Right lobe of liver (tissue), 4 donors: ENCODE results near the gene METTL1.

Experiments
- CTCF ChIP-seq, 4 donors: fragments of 200-600 bp in 3 of 4; fragments of 450-650 bp in 1 of 4; IDR thresholded peaks; one replicate each; pipeline versions ENCODE4 v1.5.1 to v1.8.0; 2016 to 2022; ENCODE audit warnings: antibody characterized with exemption in 4 of 4, mild to moderate bottlenecking in 2 of 4
- POLR2A ChIP-seq: fragments of 450-650 bp; IDR thresholded peaks from one replicate; pipeline ENCODE4 v1.6.1; 2017; ENCODE audit warnings: antibody characterized with exemption, mild to moderate bottlenecking
- donor health status: DM: no; HTN: no; CAD: no.
- donor health status: DM: no; HTN: no; CAD: no.
- donor health status: DM: no; HTN: yes; CAD: no.

GRCh38 chr12:57779736-57780135 lies 7.8 kb upstream of the METTL1 start:
- TF ChIP-seq CTCF (IDR thresholded peaks at IDR 0.05) (no peak), POLR2A (no peak)
